Activated CD8-positive, alpha-beta T cell treated with anti-CD3 and anti-CD28 coated beads, Interleukin-2, amount 10 ng/mL, durations not matched to agents 7 days and 5 days (primary cell): ENCODE measurements around the gene EPHB1. TPM values are rescaled to one million over a fixed set of nuclear protein-coding genes. Genes with fewer than 3 reads are reported as not detected.
"Not testable (repeated sequence)": the region's sequence is repeated elsewhere in the genome, so short reads cannot be mapped to it uniquely, and the experiment has no call there.

ENCODE experiments used
- ATAC-seq: fragments of 150-1000 bp; cut with Tn5 transposase; one replicate; pipeline ENCODE4 v1.10.0; 2021; ENCODE audit warnings: moderate library complexity
- CTCF ChIA-PET: fragments of 350-600 bp; sonication (Branson Sonifier 250); formaldehyde crosslinking; loops from one replicate; lab custom pipeline; 2021; ENCODE audit warnings: antibody characterized with exemption; lab: Charles Lee
- POLR2A ChIA-PET: fragments of 350-600 bp; sonication (Branson Sonifier 250); formaldehyde crosslinking; loops from one replicate; lab custom pipeline; 2021; ENCODE audit warnings: antibody characterized with exemption; lab: Charles Lee
- DNase-seq: peaks from one replicate; pipeline ENCODE4 v3.0.0-alpha.2; 2020
- H3K27ac Mint-ChIP-seq: one replicate; pipeline ENCODE4 v1.8.0; 2021; ENCODE audit warnings: mild to moderate bottlenecking, mixed read lengths
- H3K27me3 Mint-ChIP-seq: one replicate; pipeline ENCODE4 v1.8.0; 2021; ENCODE audit warnings: low read depth, mixed read lengths
- H3K36me3 Mint-ChIP-seq: one replicate; pipeline ENCODE4 v1.8.0; 2021; ENCODE audit warnings: low read depth, mixed read lengths
- H3K4me1 Mint-ChIP-seq: one replicate; pipeline ENCODE4 v1.8.0; 2021; ENCODE audit warnings: low read depth, mixed read lengths
- H3K4me3 Mint-ChIP-seq: one replicate; pipeline ENCODE4 v1.8.0; 2021; ENCODE audit warnings: mild to moderate bottlenecking, mixed read lengths
- H3K9me3 Mint-ChIP-seq: one replicate; pipeline ENCODE4 v1.8.0; 2022; ENCODE audit warnings: mixed read lengths; ENCODE audit not compliant: insufficient read depth
- total RNA-seq, 2 experiments: library from RNA; stranded (reverse); gene quantifications; one replicate each; pipeline ENCODE4 v1.2.3, GENCODE V29; 2021

Gene EPHB1
- total RNA-seq, 2 experiments from 2014 or later = 1.1 to 1.4 TPM

DNA sequence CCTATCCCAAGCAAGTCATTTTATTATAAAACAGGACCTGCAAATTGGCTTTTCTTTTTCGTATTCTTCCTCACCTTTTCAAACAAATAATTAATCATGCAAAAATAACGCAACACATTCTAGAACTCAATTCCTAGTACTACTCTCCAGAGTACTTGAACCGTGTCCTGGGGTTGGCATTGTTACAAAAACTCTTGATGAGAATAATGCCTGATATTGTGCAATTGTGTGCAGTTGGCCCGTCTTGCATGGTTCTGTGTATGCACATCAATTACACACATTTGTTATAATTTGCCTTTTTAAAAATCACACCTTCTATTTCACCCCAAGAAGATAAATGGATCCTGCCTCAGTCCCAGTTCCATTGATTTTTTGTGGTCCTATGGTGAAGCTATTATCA lies 205.4 kb downstream of the EPHB1 start:
- Mint-ChIP-seq H3K36me3 (no peaks in the 10 kb centered on the region), H3K27ac (no peak overlapping the region), H3K27me3 (peaks cover 4% of the 10 kb centered on the region), H3K9me3 (no peaks in the 10 kb centered on the region), H3K4me3 (no peak overlapping the region), H3K4me1 (no peaks in the 10 kb centered on the region)
- POLR2A ChIA-PET = no interaction called here
- DNase-seq (no peak), ATAC-seq (no peak)
- CTCF ChIA-PET = no interaction called here

GRCh38 chr3:135005616-135006015 lies 210.6 kb downstream of the EPHB1 start:
- POLR2A ChIA-PET, H3K27ac Mint-ChIP-seq, DNase-seq, ATAC-seq, H3K4me1 Mint-ChIP-seq, H3K9me3 Mint-ChIP-seq, CTCF ChIA-PET, H3K36me3 Mint-ChIP-seq, H3K27me3 Mint-ChIP-seq, H3K4me3 Mint-ChIP-seq: not testable (repeated sequence)

- no peaks in the 10 kb centered on the region for H3K4me1 Mint-ChIP-seq
- DNase-seq = no peak
- no peaks in the 10 kb centered on the region for H3K9me3 Mint-ChIP-seq
- no peaks in the 10 kb centered on the region for H3K36me3 Mint-ChIP-seq
- H3K4me3 Mint-ChIP-seq = no peak overlapping the region
- ChIA-PET POLR2A (no interaction called here), CTCF (no interaction called here)
- H3K27ac Mint-ChIP-seq = no peak overlapping the region
- H3K27me3 Mint-ChIP-seq = no peaks in the 10 kb centered on the region
- no peak for ATAC-seq
Observed at GRCh38 chr3:135007607-135008006, 212.5 kb downstream of the EPHB1 start.

DNA sequence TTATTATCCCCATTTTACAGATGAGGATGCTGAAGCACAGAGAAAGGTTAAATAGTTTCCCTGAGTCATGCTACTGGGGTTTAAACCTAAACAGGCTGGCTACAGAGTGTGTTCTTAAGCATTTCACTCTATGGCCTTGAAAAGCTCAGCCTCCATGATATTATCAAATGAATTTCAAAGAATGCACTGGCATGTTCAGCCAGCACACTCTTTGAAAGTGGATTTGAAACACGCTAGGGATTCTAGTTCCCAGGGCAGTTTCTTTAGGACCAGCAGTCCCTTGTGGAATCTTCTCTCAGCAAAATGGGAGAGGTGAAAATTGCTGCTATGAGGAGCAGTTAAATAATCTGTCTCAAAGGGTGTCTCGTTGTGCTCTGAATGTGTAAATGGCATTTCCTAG lies 213.3 kb downstream of the EPHB1 start:
- H3K9me3 Mint-ChIP-seq = no peaks in the 10 kb centered on the region
- no peak for ATAC-seq
- H3K27me3 Mint-ChIP-seq = no peaks in the 10 kb centered on the region
- H3K4me1 Mint-ChIP-seq = no peaks in the 10 kb centered on the region
- H3K27ac Mint-ChIP-seq = no peak overlapping the region
- CTCF ChIA-PET = no interaction called here
- DNase-seq = no peak
- POLR2A ChIA-PET = no interaction called here
- no peaks in the 10 kb centered on the region for H3K36me3 Mint-ChIP-seq
- H3K4me3 Mint-ChIP-seq = no peak overlapping the region

GRCh38 chr3:135009014-135009413 lies 214.0 kb downstream of the EPHB1 start:
- H3K27me3 Mint-ChIP-seq = no peaks in the 10 kb centered on the region
- POLR2A ChIA-PET = no interaction called here

DNA sequence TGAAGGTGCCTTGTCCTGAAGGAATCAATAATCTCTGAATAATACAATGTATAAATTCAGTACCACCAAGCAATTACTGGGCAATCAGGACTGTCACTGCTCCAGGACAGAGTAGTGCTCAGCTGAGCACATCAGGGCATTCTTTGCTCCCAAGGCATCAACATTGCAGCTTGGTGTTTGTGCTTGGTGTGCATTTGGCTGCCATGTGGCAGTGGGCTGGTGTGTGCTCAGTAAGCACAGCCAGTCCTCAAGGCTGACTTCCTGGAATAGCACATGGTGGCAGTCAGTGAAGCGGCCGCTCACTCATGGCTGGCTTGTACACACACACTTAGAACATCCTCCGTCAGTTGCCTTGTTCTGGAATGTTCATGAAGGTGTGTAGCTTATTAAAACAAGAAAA lies 217.0 kb downstream of the EPHB1 start:
- Mint-ChIP-seq H3K4me1 (no peaks in the 10 kb centered on the region), H3K27ac (no peak overlapping the region), H3K36me3 (no peaks in the 10 kb centered on the region), H3K9me3 (no peaks in the 10 kb centered on the region), H3K27me3 (no peaks in the 10 kb centered on the region), H3K4me3 (no peak overlapping the region)
- ChIA-PET POLR2A (no interaction called here), CTCF (no interaction called here)
- DNase-seq (no peak), ATAC-seq (no peak)

More at GRCh38 chr3:135009014-135009413, 214.0 kb downstream of the EPHB1 start:
- Mint-ChIP-seq H3K4me3 (no peak overlapping the region), H3K27ac (no peak overlapping the region), H3K9me3 (no peaks in the 10 kb centered on the region), H3K36me3 (no peaks in the 10 kb centered on the region), H3K4me1 (no peaks in the 10 kb centered on the region)
- ATAC-seq (no peak), DNase-seq (no peak)
- CTCF ChIA-PET = no interaction called here

- no peak overlapping the region for H3K27ac Mint-ChIP-seq
- POLR2A ChIA-PET = no interaction called here
- ATAC-seq (no peak), DNase-seq (no peak)
- no peaks in the 10 kb centered on the region for H3K4me1 Mint-ChIP-seq
- no peak overlapping the region for H3K4me3 Mint-ChIP-seq
- H3K36me3 Mint-ChIP-seq = no peaks in the 10 kb centered on the region
- no peaks in the 10 kb centered on the region for H3K27me3 Mint-ChIP-seq
- no peaks in the 10 kb centered on the region for H3K9me3 Mint-ChIP-seq
- CTCF ChIA-PET = no interaction called here
Observed at GRCh38 chr3:135013206-135013605, 218.1 kb downstream of the EPHB1 start.

GRCh38 chr3:135014566-135014965 lies 219.5 kb downstream of the EPHB1 start:
- H3K4me3 Mint-ChIP-seq = no peak overlapping the region
- no peaks in the 10 kb centered on the region for H3K9me3 Mint-ChIP-seq
- ChIA-PET POLR2A (no interaction called here), CTCF (no interaction called here)
- no peak overlapping the region for H3K27ac Mint-ChIP-seq
- H3K36me3 Mint-ChIP-seq = no peaks in the 10 kb centered on the region
- no peaks in the 10 kb centered on the region for H3K4me1 Mint-ChIP-seq
- no peak for ATAC-seq
- H3K27me3 Mint-ChIP-seq = no peaks in the 10 kb centered on the region
- DNase-seq = no peak

DNA sequence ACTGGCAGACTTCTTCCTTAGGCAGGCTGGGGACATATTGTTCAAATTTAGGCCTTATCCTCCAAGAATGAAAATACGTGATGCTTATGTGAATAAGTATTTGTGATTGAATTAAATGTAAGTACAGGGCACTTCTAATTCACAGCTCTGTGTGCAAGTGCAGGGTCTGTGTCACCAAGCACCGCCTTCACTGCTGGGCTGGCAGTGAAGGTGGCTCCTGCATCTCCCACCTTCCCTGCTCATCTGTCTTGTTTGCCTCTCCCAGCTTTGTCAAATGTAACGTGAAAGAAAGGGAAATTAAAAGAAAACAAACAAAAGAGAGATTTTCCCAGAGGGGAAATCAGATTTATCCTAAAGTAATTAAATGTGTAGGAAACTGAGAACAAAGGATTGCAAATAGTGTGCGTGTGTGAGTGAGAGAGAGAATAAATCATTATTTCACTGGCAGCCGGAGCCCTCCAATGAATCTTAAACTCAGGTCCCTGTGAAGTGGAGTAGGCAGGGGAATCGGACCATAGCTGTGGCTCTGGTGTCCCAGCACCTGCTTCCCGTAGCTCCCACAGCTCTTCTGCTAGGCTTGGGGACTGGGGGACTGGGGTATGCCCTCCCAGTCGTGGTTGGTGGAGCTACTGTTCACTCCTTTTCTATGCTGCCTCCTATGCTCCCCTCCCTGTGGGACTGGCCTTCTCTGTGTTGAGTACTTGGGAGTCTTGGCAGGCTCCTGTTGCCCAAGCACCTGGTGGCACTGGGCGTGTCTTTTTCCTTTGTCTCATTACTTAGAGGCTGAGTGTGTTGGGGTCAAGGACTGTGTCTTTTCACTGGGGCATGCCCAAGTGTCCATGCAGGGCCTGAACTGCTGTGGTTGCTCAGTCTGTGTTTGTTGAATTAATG lies 222.2 kb downstream of the EPHB1 start:
- no peaks in the 10 kb centered on the region for H3K27me3 Mint-ChIP-seq
- no peaks in the 10 kb centered on the region for H3K9me3 Mint-ChIP-seq
- H3K4me1 Mint-ChIP-seq = no peaks in the 10 kb centered on the region
- ATAC-seq = no peak
- H3K27ac Mint-ChIP-seq = no peak overlapping the region
- H3K36me3 Mint-ChIP-seq = no peaks in the 10 kb centered on the region
- ChIA-PET POLR2A (no interaction called here), CTCF (no interaction called here)
- no peak for DNase-seq
- H3K4me3 Mint-ChIP-seq = no peak overlapping the region

DNA sequence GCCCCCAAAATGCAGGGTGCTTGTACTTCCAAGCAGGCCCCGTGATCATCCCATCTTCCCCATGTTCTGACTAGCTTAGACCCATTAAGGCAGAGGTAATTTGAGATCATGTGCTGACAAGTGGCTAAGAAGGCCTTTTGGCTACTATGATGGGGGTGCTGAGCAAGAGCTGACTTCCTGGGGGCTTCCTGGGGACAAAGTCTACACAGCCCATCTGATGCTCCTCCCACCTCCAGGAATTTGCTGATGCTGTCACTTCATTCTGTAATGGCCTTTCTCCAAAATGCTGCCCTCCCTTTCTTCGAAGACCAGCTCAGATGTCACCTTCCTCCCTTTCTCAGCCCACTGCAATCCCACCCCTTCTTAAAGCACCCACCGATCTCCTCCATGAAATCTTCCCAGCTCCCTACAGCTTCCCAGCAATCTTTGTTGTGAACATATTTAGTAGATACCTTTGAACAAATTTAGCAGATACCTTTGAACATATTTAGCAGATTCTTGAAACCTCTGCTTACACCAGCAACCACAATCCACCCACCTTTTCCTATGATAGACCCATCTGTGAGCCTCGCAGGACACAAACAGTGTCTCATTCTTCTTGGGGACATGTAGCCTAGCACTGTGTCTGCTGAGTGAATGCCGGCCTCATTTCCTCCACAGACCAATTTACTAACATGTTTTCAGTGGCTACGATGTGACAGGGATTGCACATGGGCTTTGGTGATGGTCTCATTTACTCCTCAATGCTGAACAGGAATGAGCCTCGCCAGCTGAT lies 223.3 kb downstream of the EPHB1 start:
- Mint-ChIP-seq H3K4me3 (no peak overlapping the region), H3K9me3 (no peaks in the 10 kb centered on the region), H3K27me3 (no peaks in the 10 kb centered on the region), H3K4me1 (no peaks in the 10 kb centered on the region), H3K27ac (no peak overlapping the region), H3K36me3 (no peaks in the 10 kb centered on the region)
- CTCF ChIA-PET = no interaction called here
- POLR2A ChIA-PET = no interaction called here
- ATAC-seq = no peak
- DNase-seq = no peak

DNA sequence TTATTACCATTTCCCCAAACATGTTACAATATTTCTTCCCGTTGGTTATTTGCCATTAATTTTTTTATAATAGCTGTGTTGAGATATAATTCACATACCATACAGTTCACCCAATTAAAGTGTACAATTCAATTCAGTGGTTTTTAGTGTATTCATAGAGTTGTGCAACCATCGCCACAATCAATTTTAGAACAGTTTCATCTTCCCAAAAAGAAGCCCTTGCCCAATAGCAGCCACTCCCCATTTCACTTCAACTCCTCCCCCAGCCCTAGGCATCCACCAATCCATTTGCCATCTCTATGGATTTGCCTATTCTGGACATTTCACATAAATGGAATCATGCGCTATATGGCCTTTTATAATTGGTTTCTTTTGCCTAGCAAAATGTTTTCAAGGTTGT lies 225.1 kb downstream of the EPHB1 start:
- Mint-ChIP-seq H3K27ac (no peak overlapping the region), H3K36me3 (no peaks in the 10 kb centered on the region), H3K9me3 (no peaks in the 10 kb centered on the region), H3K27me3 (no peaks in the 10 kb centered on the region), H3K4me1 (no peaks in the 10 kb centered on the region), H3K4me3 (no peak overlapping the region)
- ATAC-seq (no peak), DNase-seq (no peak)
- CTCF ChIA-PET = no interaction called here
- POLR2A ChIA-PET = no interaction called here

GRCh38 chr3:135023996-135024658 lies 229.1 kb downstream of the EPHB1 start:
- no peak for ATAC-seq
- H3K9me3 Mint-ChIP-seq = no peaks in the 10 kb centered on the region
- no peaks in the 10 kb centered on the region for H3K4me1 Mint-ChIP-seq
- DNase-seq = no peak
- POLR2A ChIA-PET = no interaction called here
- no peaks in the 10 kb centered on the region for H3K27me3 Mint-ChIP-seq
- H3K27ac Mint-ChIP-seq = no peak overlapping the region
- no peak overlapping the region for H3K4me3 Mint-ChIP-seq
- no peaks in the 10 kb centered on the region for H3K36me3 Mint-ChIP-seq
- CTCF ChIA-PET = no interaction called here
